B cell (primary cell): Measurements from ENCODE around the gene TSKU. TPM values are rescaled to one million over a fixed set of nuclear protein-coding genes. Genes with fewer than 3 reads are reported as not detected.
"Not testable (repeated sequence)": the region's sequence is repeated elsewhere in the genome, so short reads cannot be mapped to it uniquely, and the experiment has no call there.

ENCODE experiments used
- ATAC-seq: fragments of 200-7000 bp; cut with Tn5 transposase; one replicate; pipeline ENCODE4 v1.10.0; 2021; ENCODE audit warnings: low read depth, mild to moderate bottlenecking, moderate number of reproducible peaks, moderate library complexity
- CTCF ChIA-PET: fragments of 350-600 bp; sonication (Branson Sonifier 250); formaldehyde crosslinking; loops from one replicate; lab custom pipeline; 2021; ENCODE audit warnings: antibody characterized with exemption, inconsistent platforms; lab: Charles Lee
- POLR2A ChIA-PET: fragments of 350-600 bp; sonication (Branson Sonifier 250); formaldehyde crosslinking; loops from one replicate; lab custom pipeline; 2021; ENCODE audit warnings: antibody characterized with exemption; lab: Charles Lee
- DNase-seq: peaks from one replicate; pipeline ENCODE4 v3.0.0; 2013
- H2AFZ ChIP-seq: 2 replicates; pipeline ENCODE4 v1.6.1; 2012; ENCODE audit warnings: mild to moderate bottlenecking, low read depth, low read length; ENCODE audit not compliant: insufficient read depth, poor library complexity, severe bottlenecking
- H3K27ac ChIP-seq, 2 donors: 1 replicate in 1 of 2; 2 replicates in 1 of 2; pipeline ENCODE4 v1.5.1; 2012 to 2013; ENCODE audit warnings: low read length in 2 of 2, mild to moderate bottlenecking in 2 of 2, moderate library complexity in 1 of 2
- H3K27me3 ChIP-seq, 4 experiments: fragments of 200-600 bp in 1 of 4; sonication (generic) in 1 of 4; replicated peaks in 1 of 4; 1 replicate in 2 of 4; 2 replicates in 2 of 4; pipeline versions ENCODE4 v1.6.1 to v1.7.0; 2013 to 2016; ENCODE audit warnings: low read length in 3 of 4, mild to moderate bottlenecking in 2 of 4, mixed read lengths in 1 of 4, moderate library complexity in 1 of 4; ENCODE audit not compliant: insufficient read depth in 4 of 4, control insufficient read depth in 3 of 4; ENCODE audit errors: control extremely low read depth in 1 of 4
- H3K36me3 ChIP-seq, 2 experiments: replicated peaks in 1 of 2; 1 replicate in 1 of 2; 2 replicates in 1 of 2; pipeline versions ENCODE4 v1.6.1 to v1.7.1; 2013; ENCODE audit warnings: low read length in 1 of 2; ENCODE audit not compliant: insufficient read depth in 2 of 2, control insufficient read depth in 1 of 2; ENCODE audit errors: control extremely low read depth in 1 of 2, extremely low read depth in 1 of 2
- H3K4me1 ChIP-seq, 2 donors: fragments of 200-600 bp in 1 of 2; sonication (generic) in 1 of 2; 1 replicate in 1 of 2; 2 replicates in 1 of 2; pipeline versions ENCODE4 v1.5.1 to v1.6.1; 2013 to 2017; ENCODE audit warnings: low read length in 2 of 2; ENCODE audit not compliant: control insufficient read depth in 2 of 2, insufficient read depth in 2 of 2
- H3K4me2 ChIP-seq: replicated peaks from 2 replicates; pipeline ENCODE3; 2012; ENCODE audit warnings: mild to moderate bottlenecking, low read depth, low read length; ENCODE audit not compliant: poor library complexity, severe bottlenecking
- H3K4me3 ChIP-seq, 5 experiments: fragments of 200-600 bp in 1 of 5; sonication (generic) in 1 of 5; 1 replicate in 3 of 5; 2 replicates in 2 of 5; pipeline versions ENCODE4 v1.5.1 to v1.7.0; 2011 to 2016; ENCODE audit warnings: low read length in 4 of 5, mild to moderate bottlenecking in 4 of 5, low read depth in 2 of 5, control low read depth in 1 of 5, moderate library complexity in 1 of 5; ENCODE audit not compliant: insufficient read depth in 1 of 5; ENCODE audit errors: control extremely low read depth in 1 of 5, extremely low read depth in 1 of 5
- H3K79me2 ChIP-seq: fragments of 200-600 bp; sonication (generic); one replicate; pipeline ENCODE4 v1.6.0; 2016; ENCODE audit warnings: low read length; ENCODE audit not compliant: control insufficient read depth, insufficient read depth
- H3K9ac ChIP-seq: fragments of 200-600 bp; sonication (generic); 2 replicates; pipeline ENCODE4 v1.6.1; 2017; ENCODE audit warnings: mild to moderate bottlenecking, low read length, moderate library complexity
- H3K9me3 ChIP-seq, 3 donors: one replicate each; pipeline versions ENCODE4 v1.6.1 to v1.7.1; 2013; ENCODE audit warnings: low read length in 2 of 3; ENCODE audit not compliant: control insufficient read depth in 2 of 3, insufficient read depth in 1 of 3; ENCODE audit errors: control extremely low read depth in 1 of 3
- H4K20me1 ChIP-seq: 2 replicates; pipeline ENCODE4 v1.6.0; 2012; ENCODE audit warnings: mild to moderate bottlenecking, low read length; ENCODE audit not compliant: insufficient read depth, control insufficient read depth, poor library complexity, severe bottlenecking
- H3K27ac Mint-ChIP-seq: one replicate; pipeline ENCODE4 v1.8.0; 2021; ENCODE audit warnings: mixed read lengths
- H3K27me3 Mint-ChIP-seq: one replicate; pipeline ENCODE4 v1.8.0; 2021; ENCODE audit warnings: mixed read lengths
- H3K4me1 Mint-ChIP-seq: one replicate; pipeline ENCODE4 v1.8.0; 2021; ENCODE audit warnings: mixed read lengths
- H3K4me3 Mint-ChIP-seq: one replicate; pipeline ENCODE4 v1.8.0; 2021; ENCODE audit warnings: mixed read lengths
- H3K9me3 Mint-ChIP-seq: one replicate; pipeline ENCODE4 v1.8.0; 2022; ENCODE audit warnings: mixed read lengths; ENCODE audit not compliant: insufficient read depth
- EZH2 ChIP-seq: IDR thresholded peaks from 2 replicates; pipeline ENCODE4 v1.6.1; 2012; ENCODE audit warnings: borderline replicate concordance, low read depth, mild to moderate bottlenecking, moderate library complexity, low read length; ENCODE audit not compliant: insufficient read depth, poor library complexity, severe bottlenecking
- WGBS: methylation state at CpG from one replicate; pipeline ENCODE4 v1.1.5; 2013; ENCODE audit warnings: missing lambda C conversion rate; ENCODE audit not compliant: insufficient coverage; 5-methylcytosine and 5-hydroxymethylcytosine counted together
- intact Hi-C: fragments of 100-400 bp; cut with micrococcal nuclease; formaldehyde crosslinking; loops from one replicate; pipeline ENCODE4 v1.10.0; 2022
- polyA plus RNA-seq: library from polyadenylated mRNA; depleted of rRNA; stranded (reverse); fragments of >200 nt; gene quantifications from 2 replicates; pipeline ENCODE4 v1.2.3, GENCODE V29; 2012
- total RNA-seq, 2 donors: library from RNA; stranded (reverse); fragments of 120-200 nt in 1 of 2; gene quantifications; 1 replicate in 1 of 2; 2 replicates in 1 of 2; pipeline versions ENCODE4 v1.2.3 to v1.2.4, GENCODE V29; 2013 to 2022
- TF ChIP-seq, protein P1 (sequence below): fragments of 200-600 bp; IDR thresholded peaks from one replicate; pipeline ENCODE4 v1.8.0; 2022; ENCODE audit warnings: antibody characterized with exemption, mild to moderate bottlenecking

Gene TSKU
- total and polyA plus RNA-seq, 2 donors (not counting 1 experiment from before 2014, with no cell fraction given): not detected

DNA sequence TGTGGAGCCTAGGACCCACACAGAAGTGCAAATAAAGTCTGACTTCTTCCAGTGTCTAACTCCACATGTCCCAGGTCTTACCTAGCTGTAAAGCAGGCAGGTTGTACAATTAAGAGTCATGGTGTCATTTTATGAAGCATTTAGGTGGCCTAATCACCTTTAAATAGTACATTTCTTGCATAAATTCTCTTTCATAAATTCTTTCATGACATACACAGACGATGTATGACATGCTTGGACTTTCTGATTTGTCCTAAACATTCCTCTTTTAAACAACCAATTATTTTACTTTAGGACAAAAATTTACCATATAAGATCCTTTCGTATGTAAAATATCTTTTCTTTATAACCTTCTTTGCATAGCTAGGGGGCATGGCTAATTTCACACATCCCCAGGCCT lies 31.3 kb downstream of the TSKU start:
- Mint-ChIP-seq H3K9me3 (peaks cover 9% of the 10 kb centered on the region), H3K27ac (no peak overlapping the region), H3K27me3 (peaks cover 1% of the 10 kb centered on the region), H3K4me3 (no peak overlapping the region), H3K4me1 (no peaks in the 10 kb centered on the region)
- Histone ChIP-seq H3K9ac (no peak overlapping the region), H3K9me3 (peaks cover 0 to 15% (median 14%) of the 10 kb centered on the region in 3 donors), H3K79me2 (no peaks in the 10 kb centered on the region), H3K27me3 (peaks cover 0 to 4% (median 0%) of the 10 kb centered on the region in 4 experiments), H3K4me2 (no peak overlapping the region), H3K4me3 (no peak overlapping the region), H2AFZ (no peak overlapping the region), H4K20me1 (no peaks in the 10 kb centered on the region), H3K27ac (no peak overlapping the region), H3K36me3 (no peaks in the 10 kb centered on the region), H3K4me1 (no peaks in the 10 kb centered on the region)
- DNase-seq: no peak
- ChIA-PET CTCF (interaction anchor here (1.3 kb wide), 1 partner anchor 105 kb away, joined by 6 read pairs; no protein-coding TSS in a partner anchor), POLR2A (no interaction called here)
- no peak for ATAC-seq
- intact Hi-C loops: no loop called here
- TF ChIP-seq EZH2: no peak
- TF ChIP-seq, protein P1, sequence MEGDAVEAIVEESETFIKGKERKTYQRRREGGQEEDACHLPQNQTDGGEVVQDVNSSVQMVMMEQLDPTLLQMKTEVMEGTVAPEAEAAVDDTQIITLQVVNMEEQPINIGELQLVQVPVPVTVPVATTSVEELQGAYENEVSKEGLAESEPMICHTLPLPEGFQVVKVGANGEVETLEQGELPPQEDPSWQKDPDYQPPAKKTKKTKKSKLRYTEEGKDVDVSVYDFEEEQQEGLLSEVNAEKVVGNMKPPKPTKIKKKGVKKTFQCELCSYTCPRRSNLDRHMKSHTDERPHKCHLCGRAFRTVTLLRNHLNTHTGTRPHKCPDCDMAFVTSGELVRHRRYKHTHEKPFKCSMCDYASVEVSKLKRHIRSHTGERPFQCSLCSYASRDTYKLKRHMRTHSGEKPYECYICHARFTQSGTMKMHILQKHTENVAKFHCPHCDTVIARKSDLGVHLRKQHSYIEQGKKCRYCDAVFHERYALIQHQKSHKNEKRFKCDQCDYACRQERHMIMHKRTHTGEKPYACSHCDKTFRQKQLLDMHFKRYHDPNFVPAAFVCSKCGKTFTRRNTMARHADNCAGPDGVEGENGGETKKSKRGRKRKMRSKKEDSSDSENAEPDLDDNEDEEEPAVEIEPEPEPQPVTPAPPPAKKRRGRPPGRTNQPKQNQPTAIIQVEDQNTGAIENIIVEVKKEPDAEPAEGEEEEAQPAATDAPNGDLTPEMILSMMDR: no peak
- WGBS: 100% methylated on average over 1 of the region's 2 CpGs

DNA sequence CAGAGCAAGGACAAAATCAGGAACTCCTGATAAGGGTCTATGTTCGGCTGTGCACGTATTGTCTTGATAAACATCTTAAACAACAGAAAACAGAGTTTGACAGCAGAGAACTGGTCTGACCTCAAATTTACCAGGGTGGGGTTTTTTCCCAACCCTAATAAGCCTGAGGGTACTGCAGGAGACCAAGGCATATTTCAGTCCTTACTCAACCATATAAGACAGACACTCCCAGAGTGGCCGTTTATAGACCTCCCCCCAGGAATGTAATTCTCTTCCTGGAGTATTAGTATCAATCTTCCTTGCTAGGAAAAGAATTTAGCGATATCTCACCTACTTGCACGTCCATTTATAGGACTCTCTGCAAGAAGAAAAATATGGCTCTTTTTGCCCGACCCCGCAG lies 32.5 kb downstream of the TSKU start:
- H3K27me3 ChIP-seq, intact Hi-C loops, ATAC-seq, H3K9ac ChIP-seq, H3K27me3 Mint-ChIP-seq, H3K4me3 Mint-ChIP-seq, H3K4me1 Mint-ChIP-seq, H2AFZ ChIP-seq, H3K27ac Mint-ChIP-seq, H3K79me2 ChIP-seq, POLR2A ChIA-PET, H3K4me3 ChIP-seq, H3K36me3 ChIP-seq, H3K9me3 Mint-ChIP-seq, H4K20me1 ChIP-seq, H3K4me2 ChIP-seq, H3K4me1 ChIP-seq, DNase-seq, H3K27ac ChIP-seq: not testable (repeated sequence)
- WGBS: 95% methylated on average over 4 of the region's 7 CpGs
- CTCF ChIA-PET: interaction anchor here (1.0 to 1.3 kb wide), 2 partner anchors 103 to 104 kb away, joined by 4 to 6 read pairs; no protein-coding TSS in a partner anchor
- H3K9me3 ChIP-seq: peaks cover 0 to 18% (median 14%) of the 10 kb centered on the region in 3 donors
